SK-N-SH (cell line): Measurements from ENCODE around the gene SLC6A11. TPM values are rescaled to one million over a fixed set of nuclear protein-coding genes. Genes with fewer than 3 reads are reported as not detected.

ENCODE experiments used
- CTCF ChIA-PET: fragments of 300-600, 350-600 bp; formaldehyde crosslinking; extraction: SDS; loops from one replicate; lab custom pipeline; 2021; lab: Yijun Ruan, JAX
- POLR2A ChIA-PET: fragments of 350-600 bp; sonication (Branson Sonifier 250); formaldehyde crosslinking; extraction: SDS; loops from one replicate; lab custom pipeline; 2020; ENCODE audit warnings: antibody characterized with exemption, inconsistent platforms; lab: Yijun Ruan, JAX
- DNase-seq: peaks from one replicate; pipeline ENCODE4 v3.0.0; 2012
- H2AFZ ChIP-seq: fragments of 200-600 bp; sonication (generic); 2 replicates; pipeline ENCODE4 v1.8.1; 2016; ENCODE audit warnings: antibody characterized with exemption, mild to moderate bottlenecking, low read depth
- H3F3A ChIP-seq: fragments of 200-600 bp; sonication (generic); replicated peaks from 2 replicates; pipeline ENCODE3; 2016; ENCODE audit warnings: antibody characterized with exemption, mild to moderate bottlenecking; ENCODE audit not compliant: insufficient read depth
- H3K27ac ChIP-seq, 2 experiments: fragments of 200-500 bp in 1 of 2; fragments of 200-600 bp in 1 of 2; sonication (Bioruptor generic) in 1 of 2; sonication (generic), shearing (Covaris generic) in 1 of 2; 2 replicates each; pipeline versions ENCODE4 v1.5.1 to v1.6.1; 2014 to 2016; ENCODE audit warnings: low read depth in 2 of 2, inconsistent platforms in 1 of 2, low read length in 1 of 2, mild to moderate bottlenecking in 1 of 2, mixed read lengths in 1 of 2
- H3K27me3 ChIP-seq: fragments of 200-600 bp; sonication (generic), shearing (Covaris generic); 2 replicates; pipeline ENCODE4 v1.6.1; 2016; ENCODE audit warnings: mixed run types; ENCODE audit not compliant: insufficient read depth
- H3K36me3 ChIP-seq, 2 experiments: fragments of 200-500 bp in 1 of 2; fragments of 200-600 bp in 1 of 2; sonication (Bioruptor generic) in 1 of 2; sonication (generic) in 1 of 2; replicated peaks in 1 of 2; 2 replicates each; pipeline versions ENCODE3 to v1.5.1; 2014 to 2016; ENCODE audit warnings: low read length in 1 of 2, mild to moderate bottlenecking in 1 of 2; ENCODE audit not compliant: insufficient read depth in 2 of 2, control insufficient read depth in 1 of 2
- H3K4me1 ChIP-seq, 2 experiments: fragments of 200-500 bp in 1 of 2; fragments of 200-600 bp in 1 of 2; sonication (Bioruptor generic) in 1 of 2; sonication (generic), shearing (Covaris generic) in 1 of 2; 2 replicates each; pipeline versions ENCODE4 v1.5.1 to v1.6.1; 2014 to 2016; ENCODE audit warnings: low read depth in 1 of 2, low read length in 1 of 2, mixed run types in 1 of 2; ENCODE audit not compliant: insufficient read depth in 2 of 2, control insufficient read depth in 1 of 2
- H3K4me2 ChIP-seq: fragments of 200-600 bp; sonication (generic), shearing (Covaris generic); 2 replicates; pipeline ENCODE4 v1.6.1; 2017; ENCODE audit warnings: mixed run types
- H3K4me3 ChIP-seq, 2 experiments: fragments of 200-500 bp in 1 of 2; fragments of 200-600 bp in 1 of 2; sonication (Bioruptor generic) in 1 of 2; sonication (generic), shearing (Covaris generic) in 1 of 2; 2 replicates each; pipeline versions ENCODE4 v1.5.1 to v1.8.1; 2014 to 2016; ENCODE audit warnings: low read depth in 2 of 2, inconsistent platforms in 1 of 2, low read length in 1 of 2, mild to moderate bottlenecking in 1 of 2, mixed read lengths in 1 of 2, moderate library complexity in 1 of 2
- H3K79me2 ChIP-seq: fragments of 200-600 bp; sonication (generic); 2 replicates; pipeline ENCODE4 v1.8.1; 2017; ENCODE audit warnings: mild to moderate bottlenecking; ENCODE audit not compliant: insufficient read depth
- H3K9ac ChIP-seq: fragments of 200-600 bp; sonication (generic); 2 replicates; pipeline ENCODE4 v1.6.1; 2017; ENCODE audit warnings: mixed run types
- H3K9me2 ChIP-seq: fragments of 200-600 bp; sonication (generic); 2 replicates; pipeline ENCODE4 v1.6.1; 2017; ENCODE audit warnings: mixed run types
- H3K9me3 ChIP-seq: fragments of 200-600 bp; sonication (generic); 2 replicates; pipeline ENCODE4 v1.6.1; 2017; ENCODE audit warnings: mixed run types, mild to moderate bottlenecking, moderate library complexity
- H4K20me1 ChIP-seq: fragments of 200-600 bp; sonication (generic); 2 replicates; pipeline ENCODE4 v1.6.1; 2017; ENCODE audit warnings: mild to moderate bottlenecking, mixed run types; ENCODE audit not compliant: insufficient read depth
- FOXJ3 ChIP-seq: sonication (generic); formaldehyde crosslinking; IDR thresholded peaks from 2 replicates; pipeline ENCODE4 v1.5.1; 2020; ENCODE audit warnings: mild to moderate bottlenecking, missing genetic modification reagents
- FOXM1 ChIP-seq: IDR thresholded peaks from 2 replicates; pipeline ENCODE4 v1.4.0; 2012; ENCODE audit warnings: low read depth, mild to moderate bottlenecking
- GABPA ChIP-seq: IDR thresholded peaks from 2 replicates; pipeline ENCODE4 v1.4.0; 2012; ENCODE audit warnings: low read depth, mild to moderate bottlenecking
- GATA2 ChIP-seq: sonication (generic); formaldehyde crosslinking; IDR thresholded peaks from 2 replicates; pipeline ENCODE4 v1.5.0; 2020; ENCODE audit warnings: mild to moderate bottlenecking, missing genetic modification reagents
- JUND ChIP-seq: IDR thresholded peaks from 2 replicates; pipeline ENCODE4 v1.4.0; 2012
- NRF1 ChIP-seq: IDR thresholded peaks from 2 replicates; pipeline ENCODE4 v1.6.1; 2012; ENCODE audit warnings: low read depth, mild to moderate bottlenecking, low read length
- POLR2AphosphoS5 ChIP-seq: IDR thresholded peaks from 2 replicates; pipeline ENCODE4 v1.6.1; 2012; ENCODE audit warnings: low read depth, low read length
- RAD21 ChIP-seq: IDR thresholded peaks from 2 replicates; pipeline ENCODE4 v1.6.1; 2012; ENCODE audit warnings: mild to moderate bottlenecking, low read length
- RCOR1 ChIP-seq: fragments of 150-350 bp; IDR thresholded peaks from 2 replicates; pipeline ENCODE4 v1.6.1; 2017; ENCODE audit warnings: antibody characterized with exemption, low read length
- RFX5 ChIP-seq: IDR thresholded peaks from 2 replicates; pipeline ENCODE4 v1.6.1; 2012; ENCODE audit warnings: mild to moderate bottlenecking, improper control_type of control experiment, low read length
- RXRA ChIP-seq: IDR thresholded peaks from 2 replicates; pipeline ENCODE4 v1.4.0; 2012; ENCODE audit warnings: low read depth, mild to moderate bottlenecking, borderline replicate concordance
- SIN3A ChIP-seq: IDR thresholded peaks from 2 replicates; pipeline ENCODE4 v1.6.1; 2012; ENCODE audit warnings: low read depth, mild to moderate bottlenecking, low read length, moderate library complexity, borderline replicate concordance
- SMC3 ChIP-seq: IDR thresholded peaks from 2 replicates; pipeline ENCODE4 v1.6.1; 2012; ENCODE audit warnings: low read depth, low read length, improper control_type of control experiment
- TCF12 ChIP-seq: IDR thresholded peaks from 2 replicates; pipeline ENCODE4 v1.4.0; 2012
- TEAD4 ChIP-seq: IDR thresholded peaks from 2 replicates; pipeline ENCODE4 v1.4.0; 2012; ENCODE audit warnings: mild to moderate bottlenecking, borderline replicate concordance; ENCODE audit not compliant: insufficient read depth
- YY1 ChIP-seq: IDR thresholded peaks from 2 replicates; pipeline ENCODE4 v1.4.0; 2012; ENCODE audit warnings: low read depth, mild to moderate bottlenecking
- WGBS: methylation state at CpG from one replicate; pipeline ENCODE4 v1.1.6; 2017; ENCODE audit warnings: low lambda C conversion rate; 5-methylcytosine and 5-hydroxymethylcytosine counted together
- polyA plus RNA-seq, 3 experiments: library from polyadenylated mRNA; depleted of rRNA; stranded (reverse); fragments of >200 nt; gene quantifications; 2 replicates each; pipeline ENCODE4 v1.2.3, GENCODE V29; 2012
- TF ChIP-seq, protein P1 (sequence below): IDR thresholded peaks from 2 replicates; pipeline ENCODE4 v1.6.1; 2012; ENCODE audit warnings: mild to moderate bottlenecking, low read depth, low read length, moderate library complexity
- TF ChIP-seq, protein P2 (sequence below): IDR thresholded peaks from 2 replicates; pipeline ENCODE4; 2012
- TF ChIP-seq, protein P3 (sequence below): fragments of 200-600 bp; sonication (generic); IDR thresholded peaks from 2 replicates; pipeline ENCODE4 v1.6.1; 2017; ENCODE audit warnings: antibody characterized with exemption, mild to moderate bottlenecking, moderate library complexity
- TF ChIP-seq, protein P4 (sequence below): IDR thresholded peaks from 2 replicates; pipeline ENCODE4 v1.4.0; 2012; ENCODE audit warnings: low read depth, borderline replicate concordance

SLC6A11 gene
- polyA plus RNA-seq, 1 of the 3 experiments (the other 2 are of a cell fraction), result 0.03 TPM

DNA sequence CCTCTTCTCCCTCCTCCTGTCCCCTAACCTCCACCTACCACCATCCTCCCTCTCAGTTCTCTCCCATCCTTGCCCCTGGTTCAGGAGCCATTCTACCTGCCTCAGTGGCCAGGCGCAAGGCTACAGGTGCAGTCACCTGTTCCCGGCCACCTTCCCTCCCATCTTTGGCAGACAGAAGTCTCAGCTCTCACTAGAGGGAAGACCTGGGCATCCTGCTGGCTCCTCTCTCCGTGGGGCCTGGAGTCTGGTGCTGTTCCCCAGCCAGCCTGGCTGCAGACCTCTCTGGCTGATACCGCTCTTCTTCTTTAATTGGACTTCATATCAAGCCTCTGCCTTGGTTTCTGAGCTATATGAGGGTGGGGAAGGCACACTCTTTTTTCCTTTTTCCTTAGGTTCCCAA lies 123.5 kb downstream of the SLC6A11 start (continued):
- TF ChIP-seq, protein P1, sequence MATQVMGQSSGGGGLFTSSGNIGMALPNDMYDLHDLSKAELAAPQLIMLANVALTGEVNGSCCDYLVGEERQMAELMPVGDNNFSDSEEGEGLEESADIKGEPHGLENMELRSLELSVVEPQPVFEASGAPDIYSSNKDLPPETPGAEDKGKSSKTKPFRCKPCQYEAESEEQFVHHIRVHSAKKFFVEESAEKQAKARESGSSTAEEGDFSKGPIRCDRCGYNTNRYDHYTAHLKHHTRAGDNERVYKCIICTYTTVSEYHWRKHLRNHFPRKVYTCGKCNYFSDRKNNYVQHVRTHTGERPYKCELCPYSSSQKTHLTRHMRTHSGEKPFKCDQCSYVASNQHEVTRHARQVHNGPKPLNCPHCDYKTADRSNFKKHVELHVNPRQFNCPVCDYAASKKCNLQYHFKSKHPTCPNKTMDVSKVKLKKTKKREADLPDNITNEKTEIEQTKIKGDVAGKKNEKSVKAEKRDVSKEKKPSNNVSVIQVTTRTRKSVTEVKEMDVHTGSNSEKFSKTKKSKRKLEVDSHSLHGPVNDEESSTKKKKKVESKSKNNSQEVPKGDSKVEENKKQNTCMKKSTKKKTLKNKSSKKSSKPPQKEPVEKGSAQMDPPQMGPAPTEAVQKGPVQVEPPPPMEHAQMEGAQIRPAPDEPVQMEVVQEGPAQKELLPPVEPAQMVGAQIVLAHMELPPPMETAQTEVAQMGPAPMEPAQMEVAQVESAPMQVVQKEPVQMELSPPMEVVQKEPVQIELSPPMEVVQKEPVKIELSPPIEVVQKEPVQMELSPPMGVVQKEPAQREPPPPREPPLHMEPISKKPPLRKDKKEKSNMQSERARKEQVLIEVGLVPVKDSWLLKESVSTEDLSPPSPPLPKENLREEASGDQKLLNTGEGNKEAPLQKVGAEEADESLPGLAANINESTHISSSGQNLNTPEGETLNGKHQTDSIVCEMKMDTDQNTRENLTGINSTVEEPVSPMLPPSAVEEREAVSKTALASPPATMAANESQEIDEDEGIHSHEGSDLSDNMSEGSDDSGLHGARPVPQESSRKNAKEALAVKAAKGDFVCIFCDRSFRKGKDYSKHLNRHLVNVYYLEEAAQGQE, result no peak
- TF ChIP-seq, all 33 proteins: peak for 0

DNA sequence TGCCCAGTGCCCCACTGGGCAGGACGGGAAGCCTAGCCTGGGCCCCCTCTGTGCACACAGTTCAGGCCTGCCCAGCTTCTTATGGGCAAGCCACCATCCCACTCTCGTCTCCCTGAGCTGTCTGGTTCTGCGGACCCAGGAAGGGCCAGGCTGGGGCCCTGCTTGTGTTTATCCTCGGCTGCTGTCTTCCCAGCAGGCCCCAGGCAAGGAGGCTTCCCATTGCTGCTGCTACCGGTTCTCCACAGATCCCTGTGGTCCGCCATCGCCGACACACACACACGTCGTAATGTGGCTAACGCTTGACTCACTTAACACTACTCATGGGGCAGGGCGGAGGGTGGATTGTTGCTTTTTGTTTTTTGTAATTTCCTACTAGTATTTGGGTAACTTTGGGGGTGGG lies 124.1 kb downstream of the SLC6A11 start:
- DNase-seq, result no peak
- Histone ChIP-seq H3K9me3 (no peaks in the 10 kb centered on the region), H3K27me3 (no peaks in the 10 kb centered on the region), H3K9ac (no peak overlapping the region), H4K20me1 (no peaks in the 10 kb centered on the region), H3K27ac (no peak overlapping the region), H3K9me2 (no peaks in the 10 kb centered on the region), H3K4me2 (no peak overlapping the region), H2AFZ (no peak overlapping the region), H3K79me2 (no peaks in the 10 kb centered on the region), H3K36me3 (no peaks in the 10 kb centered on the region), H3F3A (no peaks in the 10 kb centered on the region), H3K4me1 (peaks cover 0 to 8% of the 10 kb centered on the region in 2 experiments; a peak in 2 of 4 replicates), H3K4me3 (no peak overlapping the region)
- ChIA-PET POLR2A (no interaction called here), CTCF (interaction anchor here (12.7 kb wide), 1 partner anchor 120 kb away, joined by 281 read pairs; no protein-coding TSS in a partner anchor)
- TF ChIP-seq YY1 (no peak), SIN3A (no peak), NRF1 (no peak), GATA2 (CRISPR knock-in tag) (no peak), RXRA (no peak), JUND (no peak), FOXM1 (no peak), GABPA (no peak), RFX5 (no peak)
- TF ChIP-seq, protein P2, sequence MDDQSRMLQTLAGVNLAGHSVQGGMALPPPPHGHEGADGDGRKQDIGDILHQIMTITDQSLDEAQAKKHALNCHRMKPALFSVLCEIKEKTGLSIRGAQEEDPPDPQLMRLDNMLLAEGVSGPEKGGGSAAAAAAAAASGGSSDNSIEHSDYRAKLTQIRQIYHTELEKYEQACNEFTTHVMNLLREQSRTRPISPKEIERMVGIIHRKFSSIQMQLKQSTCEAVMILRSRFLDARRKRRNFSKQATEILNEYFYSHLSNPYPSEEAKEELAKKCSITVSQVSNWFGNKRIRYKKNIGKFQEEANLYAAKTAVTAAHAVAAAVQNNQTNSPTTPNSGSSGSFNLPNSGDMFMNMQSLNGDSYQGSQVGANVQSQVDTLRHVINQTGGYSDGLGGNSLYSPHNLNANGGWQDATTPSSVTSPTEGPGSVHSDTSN, result no peak
- 61% methylated on average over 10 of the region's 12 CpGs for WGBS

DNA sequence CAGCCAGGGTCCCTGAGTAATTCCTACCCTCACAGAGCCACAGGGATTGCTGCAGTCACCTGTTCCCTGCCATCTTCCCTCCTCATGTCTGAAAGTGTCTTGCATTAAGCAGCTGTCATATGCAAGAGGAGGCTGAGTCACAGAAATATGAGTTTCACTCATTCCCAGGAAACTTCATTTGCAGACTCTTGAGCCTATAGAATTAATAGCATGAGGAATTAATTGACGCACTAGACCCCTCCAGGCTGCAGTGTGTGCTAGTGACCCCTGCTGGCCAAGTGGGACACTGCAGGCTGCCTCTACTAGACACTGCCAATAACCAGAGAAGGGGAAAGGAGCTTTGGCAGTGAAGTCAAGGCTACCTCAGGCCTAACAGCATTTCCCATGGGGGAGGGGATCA lies 125.9 kb downstream of the SLC6A11 start:
- no peak overlapping the region for H3K4me3 ChIP-seq
- no peaks in the 10 kb centered on the region for H3K27me3 ChIP-seq
- ChIA-PET CTCF (interaction anchor here (0.5 to 12.7 kb wide), 18 partner anchors 8 to 193 kb away, joined by 3 to 281 read pairs (median 3); no protein-coding TSS in a partner anchor), POLR2A (no interaction called here)
- H2AFZ ChIP-seq, result no peak overlapping the region
- no peaks in the 10 kb centered on the region for H3F3A ChIP-seq
- no peaks in the 10 kb centered on the region for H3K36me3 ChIP-seq
- no peaks in the 10 kb centered on the region for H3K79me2 ChIP-seq
- H3K9me3 ChIP-seq, result no peaks in the 10 kb centered on the region
- H3K4me2 ChIP-seq, result no peak overlapping the region
- H3K9ac ChIP-seq, result no peak overlapping the region
- no peak for DNase-seq
- H3K27ac ChIP-seq, result no peak overlapping the region
- H3K4me1 ChIP-seq, result peaks cover 0 to 2% of the 10 kb centered on the region in 2 experiments; a peak in 1 of 4 replicates
- no peaks in the 10 kb centered on the region for H4K20me1 ChIP-seq
- no peaks in the 10 kb centered on the region for H3K9me2 ChIP-seq
- no CpG with 5 or more reads among the region's 1 CpG for WGBS
- TF ChIP-seq YY1, result no peak
- TF ChIP-seq POLR2AphosphoS5, result no peak
- no peak for TF ChIP-seq FOXJ3 (CRISPR knock-in tag)
- 0 out of 2 replicates have a peak, but pooled peaks have one; percentile 17 for TF ChIP-seq SMC3
- TF ChIP-seq TEAD4, result no peak
- TF ChIP-seq, protein P3, sequence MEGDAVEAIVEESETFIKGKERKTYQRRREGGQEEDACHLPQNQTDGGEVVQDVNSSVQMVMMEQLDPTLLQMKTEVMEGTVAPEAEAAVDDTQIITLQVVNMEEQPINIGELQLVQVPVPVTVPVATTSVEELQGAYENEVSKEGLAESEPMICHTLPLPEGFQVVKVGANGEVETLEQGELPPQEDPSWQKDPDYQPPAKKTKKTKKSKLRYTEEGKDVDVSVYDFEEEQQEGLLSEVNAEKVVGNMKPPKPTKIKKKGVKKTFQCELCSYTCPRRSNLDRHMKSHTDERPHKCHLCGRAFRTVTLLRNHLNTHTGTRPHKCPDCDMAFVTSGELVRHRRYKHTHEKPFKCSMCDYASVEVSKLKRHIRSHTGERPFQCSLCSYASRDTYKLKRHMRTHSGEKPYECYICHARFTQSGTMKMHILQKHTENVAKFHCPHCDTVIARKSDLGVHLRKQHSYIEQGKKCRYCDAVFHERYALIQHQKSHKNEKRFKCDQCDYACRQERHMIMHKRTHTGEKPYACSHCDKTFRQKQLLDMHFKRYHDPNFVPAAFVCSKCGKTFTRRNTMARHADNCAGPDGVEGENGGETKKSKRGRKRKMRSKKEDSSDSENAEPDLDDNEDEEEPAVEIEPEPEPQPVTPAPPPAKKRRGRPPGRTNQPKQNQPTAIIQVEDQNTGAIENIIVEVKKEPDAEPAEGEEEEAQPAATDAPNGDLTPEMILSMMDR, result peak; percentile 63
- no peak for TF ChIP-seq RCOR1
- no peak for TF ChIP-seq TCF12
- TF ChIP-seq, protein P4, sequence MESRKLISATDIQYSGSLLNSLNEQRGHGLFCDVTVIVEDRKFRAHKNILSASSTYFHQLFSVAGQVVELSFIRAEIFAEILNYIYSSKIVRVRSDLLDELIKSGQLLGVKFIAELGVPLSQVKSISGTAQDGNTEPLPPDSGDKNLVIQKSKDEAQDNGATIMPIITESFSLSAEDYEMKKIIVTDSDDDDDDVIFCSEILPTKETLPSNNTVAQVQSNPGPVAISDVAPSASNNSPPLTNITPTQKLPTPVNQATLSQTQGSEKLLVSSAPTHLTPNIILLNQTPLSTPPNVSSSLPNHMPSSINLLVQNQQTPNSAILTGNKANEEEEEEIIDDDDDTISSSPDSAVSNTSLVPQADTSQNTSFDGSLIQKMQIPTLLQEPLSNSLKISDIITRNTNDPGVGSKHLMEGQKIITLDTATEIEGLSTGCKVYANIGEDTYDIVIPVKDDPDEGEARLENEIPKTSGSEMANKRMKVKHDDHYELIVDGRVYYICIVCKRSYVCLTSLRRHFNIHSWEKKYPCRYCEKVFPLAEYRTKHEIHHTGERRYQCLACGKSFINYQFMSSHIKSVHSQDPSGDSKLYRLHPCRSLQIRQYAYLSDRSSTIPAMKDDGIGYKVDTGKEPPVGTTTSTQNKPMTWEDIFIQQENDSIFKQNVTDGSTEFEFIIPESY, result no peak
- peak; percentile 19; the same call in 1 of the 2 replicates for TF ChIP-seq RAD21
